HG02884 (cell line): ENCODE data around the gene TNPO2.
"Not testable (repeated sequence)": the region's sequence is repeated elsewhere in the genome, so short reads cannot be mapped to it uniquely, and the experiment has no call there.

Source experiments
- ATAC-seq: cut with Tn5 transposase; IDR thresholded peaks from one replicate; pipeline ENCODE4 v1.9.1; 2021; ENCODE audit warnings: mild to moderate bottlenecking, moderate library complexity; ENCODE audit not compliant: unreplicated experiment

Gene TNPO2

GRCh38 chr19:12706332-12706718 lies 17.4 kb downstream of the TNPO2 start:
- ATAC-seq: no peak

- ATAC-seq: no peak
These were observed 17.9 kb downstream of the TNPO2 start for GRCh38 chr19:12705654-12706331.

DNA sequence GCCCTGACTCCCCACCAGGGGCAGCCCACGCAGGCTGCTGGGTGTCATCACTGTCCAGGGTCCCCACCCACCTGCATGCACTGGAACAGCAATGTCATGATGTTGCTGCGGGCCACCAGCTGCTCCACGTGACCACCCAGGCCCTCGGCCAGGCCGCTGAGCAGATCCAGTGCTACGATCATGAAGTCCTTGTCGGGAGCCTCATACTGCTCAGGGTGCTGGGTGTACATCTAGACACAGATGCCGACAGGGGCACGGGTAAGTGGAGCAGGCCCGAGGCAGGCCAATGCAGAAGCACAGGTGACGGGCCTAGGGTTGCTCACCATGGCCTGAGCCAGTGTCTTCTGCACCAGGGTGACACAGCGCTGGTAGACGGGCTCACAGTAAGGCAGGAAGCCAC lies 18.6 kb downstream of the TNPO2 start:
- no peak for ATAC-seq

DNA sequence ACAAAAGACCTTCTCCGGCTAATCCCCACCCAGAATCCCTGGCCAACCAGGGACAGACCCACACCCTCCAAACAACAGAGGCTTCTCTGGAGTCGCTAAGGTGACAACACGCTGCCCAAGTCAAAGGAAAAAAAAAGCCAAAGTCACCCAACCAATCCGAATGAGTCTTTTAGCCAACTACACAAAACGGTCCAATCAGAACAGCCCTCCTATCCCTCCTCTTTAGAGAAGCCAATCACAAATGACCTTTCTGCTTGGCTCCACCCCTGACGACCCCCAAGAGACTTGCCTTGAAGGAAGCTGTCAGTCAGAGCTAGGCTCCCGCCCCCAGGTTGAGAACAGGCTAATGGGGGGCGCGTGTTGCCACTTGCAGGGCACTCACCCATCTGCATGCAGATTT lies 20.7 kb downstream of the TNPO2 start:
- ATAC-seq: no peak

DNA sequence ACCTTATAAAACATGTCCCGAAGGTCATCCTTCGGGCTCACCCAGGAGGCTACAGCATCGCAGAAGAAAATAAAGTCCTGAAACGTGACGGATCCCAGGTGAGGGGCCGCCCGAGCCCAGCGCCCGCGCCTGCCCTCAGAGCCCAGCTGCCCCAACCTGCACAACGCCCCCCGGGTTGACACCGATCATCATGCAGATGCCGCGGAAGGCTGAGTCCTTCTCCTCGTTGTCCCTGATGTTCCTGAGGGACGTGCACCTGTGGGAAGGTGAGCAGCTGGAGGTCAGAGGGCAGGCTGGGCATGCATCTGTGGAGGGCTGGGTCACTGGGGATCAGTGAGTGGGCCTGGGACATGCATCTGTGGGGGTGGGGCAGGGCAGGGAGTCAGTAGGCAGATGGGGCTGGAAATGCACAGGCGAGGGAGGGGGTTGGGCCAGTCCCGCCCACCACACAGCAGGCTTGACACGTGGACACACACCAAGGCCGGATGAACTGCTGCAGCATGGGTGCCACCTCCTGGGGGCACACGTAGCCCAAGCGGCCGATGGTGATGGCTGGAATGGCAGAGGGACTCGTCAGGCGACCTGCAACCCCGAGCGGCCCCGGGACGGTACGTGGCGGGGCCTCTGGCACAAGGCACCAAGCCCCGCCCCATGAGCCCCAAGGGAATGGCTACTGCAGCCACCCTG lies 22.0 kb downstream of the TNPO2 start:
- ATAC-seq: no peak

GRCh38 chr19:12698138-12698537 lies 25.6 kb downstream of the TNPO2 start:
- ATAC-seq: no peak

GRCh38 chr19:12697425-12697824 lies 26.3 kb downstream of the TNPO2 start:
- not testable (repeated sequence) for ATAC-seq

DNA sequence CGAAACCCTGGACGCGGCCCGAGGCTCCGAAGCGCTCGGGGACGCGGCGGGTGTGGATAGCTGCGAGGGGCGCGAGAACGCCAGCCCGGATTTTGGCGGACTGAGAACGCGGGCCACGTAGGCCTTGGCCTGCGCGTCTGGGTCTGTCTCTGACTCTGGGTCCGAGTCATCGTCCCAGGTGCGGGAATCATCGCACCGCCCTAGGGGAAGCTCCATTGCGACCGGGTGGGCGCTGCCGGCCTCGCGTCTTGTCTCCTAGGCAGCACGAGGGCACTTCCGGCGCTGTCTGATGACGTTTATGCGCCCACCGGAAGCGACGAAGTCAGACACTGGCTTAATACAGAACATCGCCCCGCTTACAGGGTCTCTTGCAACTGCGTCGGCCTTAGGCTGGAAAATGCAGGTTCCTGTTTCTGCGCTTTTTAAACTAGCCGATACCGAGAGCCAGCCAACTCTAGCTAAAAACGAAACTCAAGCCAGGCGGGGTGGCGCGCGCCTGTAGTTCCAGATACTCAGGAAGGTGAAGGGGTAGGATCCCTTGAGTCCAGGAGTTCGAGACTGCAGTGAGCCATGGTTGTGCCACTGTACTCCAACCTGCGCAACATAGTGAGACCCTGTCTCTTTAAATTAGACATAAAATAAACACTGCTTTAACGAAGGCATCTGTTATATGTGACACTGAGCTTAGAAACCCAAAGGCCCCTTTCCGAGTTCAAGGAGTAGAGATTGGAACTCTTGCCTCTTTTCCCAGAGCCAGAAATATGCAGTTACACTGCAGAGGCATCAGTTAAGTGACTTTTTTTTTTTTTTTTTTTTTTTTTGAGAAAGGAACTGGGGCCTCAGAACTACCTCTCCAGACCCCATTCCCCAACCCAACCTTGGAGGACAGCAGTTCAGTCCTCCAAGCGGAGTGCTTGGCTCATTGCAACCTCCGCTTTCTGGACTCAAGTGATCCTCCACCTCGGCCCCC lies 27.1 kb downstream of the TNPO2 start, which contains the start of gene FBXW9:
Gene FBXW9, minus strand, starts transcription at position 266 of the 970 bp plus-strand sequence. Its CDS starts 50 bp downstream, at position 216.
- peak; percentile 79 for ATAC-seq

DNA sequence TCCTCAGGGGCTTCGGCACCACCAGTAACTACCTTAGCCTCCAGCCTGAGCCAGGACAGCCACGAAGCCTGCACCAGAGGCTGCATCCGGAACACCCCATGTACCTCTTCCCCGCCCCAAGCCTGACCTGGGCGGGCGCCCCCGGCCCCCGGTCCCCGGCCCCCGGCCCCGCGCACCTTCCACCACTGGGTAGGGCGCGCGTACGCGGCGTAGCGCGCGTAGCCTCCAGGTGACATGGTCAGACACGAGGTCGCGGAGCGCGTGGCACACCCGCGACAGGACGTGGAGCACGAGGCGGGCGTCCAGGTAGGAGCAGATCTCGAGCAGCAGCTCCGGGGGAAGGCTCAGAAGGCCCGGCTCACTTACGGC lies 27.8 kb downstream of the TNPO2 start:
- peak; percentile 15 for ATAC-seq

GRCh38 chr19:12695514-12695913 lies 28.2 kb downstream of the TNPO2 start:
- ATAC-seq: no peak

DNA sequence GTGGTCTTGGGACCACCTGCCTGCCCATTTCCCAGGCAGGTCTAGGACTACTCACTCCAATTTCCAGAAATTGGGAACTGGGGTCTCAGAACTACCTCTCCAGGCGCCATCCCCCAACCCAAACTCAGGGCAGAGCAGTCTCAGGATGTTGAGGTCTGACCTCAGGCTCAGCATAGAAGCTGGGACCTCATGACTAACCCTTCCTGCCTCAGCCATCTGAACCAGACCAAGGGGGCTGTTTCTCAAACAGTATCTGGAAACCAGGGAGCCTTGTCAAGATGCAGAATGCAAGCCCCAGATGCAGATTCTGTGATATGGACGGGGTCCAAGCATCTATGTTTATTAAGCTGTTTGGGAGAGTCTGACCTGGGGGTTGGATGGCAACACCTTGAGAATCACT lies 28.6 kb downstream of the TNPO2 start:
- no peak for ATAC-seq

GRCh38 chr19:12694641-12695040 lies 29.1 kb downstream of the TNPO2 start:
- no peak for ATAC-seq

GRCh38 chr19:12692960-12693359 lies 30.8 kb downstream of the TNPO2 start:
- no peak for ATAC-seq

DNA sequence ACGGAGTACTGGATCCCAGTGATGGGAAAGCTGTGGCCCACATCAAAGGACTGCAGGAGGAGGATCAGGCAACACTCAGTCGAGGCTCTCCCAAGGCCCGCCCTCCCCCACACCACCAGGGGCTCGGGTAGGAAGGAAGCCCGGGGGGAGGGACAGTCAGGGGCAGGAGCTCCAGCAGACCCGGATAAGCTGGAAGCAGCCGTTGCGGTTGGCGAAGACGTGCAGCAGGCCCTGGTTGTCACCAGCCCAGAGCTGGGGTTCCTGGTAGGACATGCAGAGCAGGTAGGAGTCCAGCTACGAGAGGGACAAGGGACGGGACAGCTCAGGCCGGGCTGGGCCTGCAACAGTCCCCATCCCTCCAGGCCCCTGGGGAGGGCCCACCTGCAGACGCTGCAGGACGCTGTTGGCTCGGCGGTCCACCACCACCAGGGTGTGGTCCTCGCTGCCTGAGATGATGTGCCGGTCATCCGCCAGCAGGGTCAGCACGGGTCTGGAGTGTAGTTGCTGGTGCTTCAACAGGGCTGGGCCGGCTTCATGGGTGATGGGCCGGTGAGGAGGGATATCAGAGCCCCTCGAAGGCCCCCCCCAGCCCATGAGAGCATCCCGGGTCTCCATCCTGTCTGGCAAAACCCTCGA lies 34.0 kb downstream of the TNPO2 start:
- no peak for ATAC-seq

- ATAC-seq: no peak
These were observed 34.7 kb downstream of the TNPO2 start for GRCh38 chr19:12689012-12689411.

- ATAC-seq: no peak
These were observed 36.1 kb downstream of the TNPO2 start, which contains the start of gene GNG14 for GRCh38 chr19:12687496-12688196. TSS of gene GNG14 (plus strand) at chr19:12687998. CDS start at chr19:12688049, 51 bp downstream.

DNA sequence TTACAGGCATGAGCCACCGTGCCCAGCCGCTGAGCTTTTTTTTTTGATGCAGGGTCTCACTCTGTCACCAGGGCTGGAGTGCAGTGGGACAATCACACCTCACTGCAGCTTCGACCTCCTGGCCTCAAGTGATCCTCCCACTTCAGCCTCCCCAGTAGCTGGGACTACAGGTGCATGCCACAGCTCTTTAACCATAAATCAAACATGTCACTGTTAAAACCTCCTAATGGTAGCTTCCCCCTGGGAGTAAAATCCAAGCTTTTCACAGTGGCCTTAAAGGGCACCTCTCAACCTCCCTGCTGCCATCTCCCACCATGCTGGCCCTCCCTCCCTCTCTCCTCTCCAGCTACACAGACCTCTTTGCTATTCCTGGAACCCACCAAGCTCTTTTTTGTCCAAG lies 37.9 kb downstream of the TNPO2 start:
- no peak for ATAC-seq

DNA sequence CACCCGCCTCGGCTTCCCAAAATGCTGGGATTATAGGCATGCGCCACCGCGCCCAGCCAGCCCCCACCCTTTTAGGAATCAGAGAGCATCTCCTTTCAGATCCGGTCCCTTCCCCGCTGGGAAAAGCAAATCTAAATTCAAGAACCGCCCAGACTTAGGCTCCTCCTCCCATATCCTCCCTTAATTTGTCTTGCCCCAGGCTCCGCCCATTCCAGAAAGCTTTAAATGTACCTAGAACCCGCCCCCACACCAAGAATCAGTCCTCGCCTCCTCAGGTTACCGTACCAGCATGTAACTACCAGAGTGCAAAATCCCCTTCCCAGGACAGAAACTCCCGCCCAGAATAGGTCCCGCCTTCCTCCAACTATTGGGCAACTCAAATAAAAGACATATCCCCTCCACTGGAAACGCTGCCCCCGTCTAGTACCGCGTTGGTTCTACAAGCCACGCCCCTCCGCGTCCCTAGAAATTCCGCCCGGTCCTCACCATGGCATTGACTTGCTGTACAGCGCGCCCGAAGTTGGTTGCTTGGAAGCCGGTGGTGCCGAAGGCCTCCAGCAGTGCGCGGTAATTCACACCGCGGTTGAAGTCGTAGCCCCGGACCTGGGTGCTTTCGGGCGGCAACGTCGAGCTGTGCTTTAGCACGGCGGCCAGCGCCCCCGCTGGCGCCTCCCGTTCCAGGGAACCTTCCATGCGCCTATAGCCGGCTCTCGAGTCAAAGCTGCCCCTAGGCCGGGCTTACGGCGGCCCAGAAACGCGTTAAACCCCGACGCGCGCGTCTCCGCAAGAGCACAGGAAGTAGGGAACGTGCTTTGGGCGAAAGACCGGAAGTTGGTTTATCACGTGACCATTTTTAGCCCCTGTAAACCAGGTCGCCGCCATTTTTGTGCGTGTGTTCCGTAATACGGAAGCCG lies 42.4 kb downstream of the TNPO2 start, which contains the start of gene DHPS:
Gene DHPS, minus strand, starts transcription at position 807 of the 914 bp plus-strand sequence. Its CDS starts 114 bp downstream, at position 693.
- peak; percentile 54 for ATAC-seq

DNA sequence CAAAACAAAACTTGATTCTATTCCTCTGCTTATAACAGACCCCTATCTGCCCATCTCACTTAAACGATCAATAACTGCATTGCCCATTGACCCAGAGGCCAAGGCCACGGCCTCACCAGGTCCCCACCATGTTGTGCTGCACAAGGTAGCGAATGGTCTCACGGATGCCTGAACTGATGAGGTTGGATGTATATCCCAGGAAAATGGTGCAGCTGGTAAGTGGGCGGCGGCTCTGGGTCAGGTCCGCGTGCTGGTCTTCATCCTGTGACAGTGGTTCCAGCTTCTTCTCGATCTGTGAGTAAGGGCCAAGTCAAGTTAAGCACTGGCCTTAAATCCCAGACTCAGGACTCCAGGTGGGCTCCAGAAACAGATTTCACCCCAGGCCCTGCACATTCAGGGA lies 43.7 kb downstream of the TNPO2 start:
- ATAC-seq: no peak
